WTC11 (cell line): ENCODE results near the gene TMEM258. TPM values are rescaled to one million over a fixed set of nuclear protein-coding genes. Genes with fewer than 3 reads are reported as not detected.
A peak's percentile ranks its signal among the peaks of the same experiment; 100 is the strongest.

Experiments
- ATAC-seq: fragments of 200-7000 bp; cut with Tn5 transposase; 2 replicates; pipeline ENCODE4 v1.10.0; 2021; ENCODE audit warnings: mild to moderate bottlenecking, moderate library complexity
- CTCF ChIA-PET: fragments of 300-600 bp; sonication (Branson Sonifier 250); formaldehyde crosslinking; loops from one replicate; lab custom pipeline; 2021; ENCODE audit warnings: antibody characterized with exemption; lab: Charles Lee
- POLR2A ChIA-PET: fragments of 350-600 bp; sonication (Branson Sonifier 250); formaldehyde crosslinking; loops from one replicate; lab custom pipeline; 2021; ENCODE audit warnings: antibody characterized with exemption; lab: Charles Lee
- DNase-seq: peaks from one replicate; pipeline ENCODE4 v3.0.0; 2021; ENCODE audit warnings: low spot score
- H3K27ac Mint-ChIP-seq: 2 replicates; pipeline ENCODE4 v1.8.0; 2021; ENCODE audit warnings: mixed read lengths
- H3K27me3 Mint-ChIP-seq: 2 replicates; pipeline ENCODE4 v1.8.0; 2021; ENCODE audit warnings: low read depth, mild to moderate bottlenecking, moderate library complexity, mixed read lengths
- H3K36me3 Mint-ChIP-seq: 2 replicates; pipeline ENCODE4 v1.8.0; 2021; ENCODE audit warnings: mixed read lengths
- H3K4me1 Mint-ChIP-seq: 2 replicates; pipeline ENCODE4 v1.8.0; 2022; ENCODE audit warnings: mixed read lengths
- H3K4me3 Mint-ChIP-seq: 2 replicates; pipeline ENCODE4 v1.8.0; 2021; ENCODE audit warnings: mild to moderate bottlenecking, moderate library complexity, mixed read lengths
- H3K9me3 Mint-ChIP-seq: 2 replicates; pipeline ENCODE4 v1.8.0; 2021; ENCODE audit warnings: mixed read lengths
- ATF1 ChIP-seq: sonication (generic); formaldehyde crosslinking; IDR thresholded peaks from 2 replicates; pipeline ENCODE4 v1.8.1; 2023; ENCODE audit warnings: mild to moderate bottlenecking, moderate library complexity, missing genetic modification reagents
- ESRRA ChIP-seq: sonication (generic); formaldehyde crosslinking; IDR thresholded peaks from 2 replicates; pipeline ENCODE4 v1.8.1; 2022; ENCODE audit warnings: mild to moderate bottlenecking, missing genetic modification reagents, borderline replicate concordance
- GTF2I ChIP-seq: fragments of 250-450 bp; sonication (Bioruptor Pico); conservative IDR thresholded peaks from 2 replicates; pipeline ENCODE4 v1.4.0; 2021; ENCODE audit warnings: mild to moderate bottlenecking
- NFATC4 ChIP-seq: fragments of 250-450 bp; sonication (Bioruptor Pico); IDR thresholded peaks from 2 replicates; pipeline ENCODE4 v1.9.0; 2021; ENCODE audit warnings: mild to moderate bottlenecking
- NR3C1 ChIP-seq: sonication (generic); formaldehyde crosslinking; conservative IDR thresholded peaks from 2 replicates; pipeline ENCODE4 v1.8.1; 2023; ENCODE audit warnings: low read depth, mild to moderate bottlenecking, missing genetic modification reagents
- OVOL2 ChIP-seq: fragments of 250-450 bp; sonication (Bioruptor Pico); IDR thresholded peaks from 2 replicates; pipeline ENCODE4 v1.9.0; 2021; ENCODE audit warnings: mild to moderate bottlenecking, borderline replicate concordance
- PRRX2 ChIP-seq: fragments of 250-450 bp; sonication (Bioruptor Pico); IDR thresholded peaks from 2 replicates; pipeline ENCODE4 v1.8.0; 2021; ENCODE audit warnings: mild to moderate bottlenecking
- SMAD3 ChIP-seq: sonication (generic); formaldehyde crosslinking; IDR thresholded peaks from 2 replicates; pipeline ENCODE4 v1.8.0; 2022; ENCODE audit warnings: missing genetic modification reagents, mild to moderate bottlenecking, borderline replicate concordance
- ZNF138 ChIP-seq: sonication (generic); formaldehyde crosslinking; conservative IDR thresholded peaks from 2 replicates; pipeline ENCODE4 v1.8.1; 2022; ENCODE audit warnings: mild to moderate bottlenecking, moderate library complexity, missing genetic modification reagents
- ZNF532 ChIP-seq: fragments of 250-450 bp; sonication (Bioruptor Pico); IDR thresholded peaks from 2 replicates; pipeline ENCODE4 v1.9.0; 2021; ENCODE audit warnings: mild to moderate bottlenecking, borderline replicate concordance
- total RNA-seq: library from RNA; stranded (reverse); gene quantifications from 3 replicates; pipeline ENCODE4 v1.2.3, GENCODE V29; 2021
- TF ChIP-seq, protein P1 (sequence below): fragments of 250-450 bp; sonication (Bioruptor Pico); IDR thresholded peaks from 2 replicates; pipeline ENCODE4 v1.9.0; 2021; ENCODE audit warnings: mild to moderate bottlenecking
- TF ChIP-seq, protein P2 (sequence below): sonication (generic); formaldehyde crosslinking; IDR thresholded peaks from 2 replicates; pipeline ENCODE4 v1.8.1; 2023; ENCODE audit warnings: mild to moderate bottlenecking, missing genetic modification reagents, moderate library complexity
- TF ChIP-seq, protein P3 (sequence below): fragments of 250-450 bp; sonication (Bioruptor Pico); IDR thresholded peaks from 2 replicates; pipeline ENCODE4 v1.9.0; 2021; ENCODE audit warnings: mild to moderate bottlenecking

Gene TMEM258
- total RNA-seq, 1 experiment from 2014 or later, result 175 TPM

DNA sequence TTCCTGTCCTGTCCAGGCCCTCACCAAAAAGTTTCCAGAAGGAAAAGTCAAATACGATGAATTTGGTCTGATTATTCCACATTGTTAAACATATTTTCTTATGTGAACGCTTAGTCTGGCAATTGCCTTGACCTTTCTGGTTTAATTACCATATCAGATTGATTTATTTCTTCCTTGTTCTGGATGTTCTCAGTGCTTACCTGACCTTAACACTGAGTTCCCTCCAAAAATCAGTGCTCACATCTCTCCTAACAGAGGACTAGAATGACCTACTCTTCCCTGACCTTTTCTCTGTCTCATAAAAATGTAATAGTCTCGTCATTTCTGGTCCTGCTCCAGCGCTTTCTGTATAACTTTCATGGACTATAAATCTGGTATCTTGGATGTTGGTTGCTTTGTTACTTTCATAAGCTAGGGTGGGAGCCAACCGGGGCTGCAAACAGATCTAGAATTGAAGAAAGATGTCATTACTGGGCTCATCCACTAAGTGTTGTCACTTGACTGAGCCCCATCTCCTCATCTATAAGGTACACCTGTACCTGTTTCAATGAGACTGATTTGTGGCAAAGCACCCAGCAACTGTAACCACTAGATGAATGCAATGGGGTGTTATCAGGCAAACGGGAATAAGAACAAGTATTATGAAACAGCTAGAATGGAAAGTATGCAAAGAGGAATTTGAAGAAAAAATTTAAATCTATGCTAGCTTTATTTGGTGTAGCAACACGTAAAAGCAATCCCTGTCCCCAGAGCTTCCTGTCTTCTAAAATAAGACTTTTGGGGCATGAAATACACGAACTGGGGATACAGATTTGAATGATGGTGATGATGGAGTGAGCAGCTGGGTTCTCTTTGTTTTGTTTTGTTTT, 38.1 kb upstream of the TMEM258 start:
- Mint-ChIP-seq H3K27ac (peak overlapping the region; percentile 88), H3K4me1 (peaks cover 71% of the 10 kb centered on the region)

More for the DNA sequence above, 38.1 kb upstream of the TMEM258 start:
- DNase-seq (no peak), ATAC-seq (no peak)
- Mint-ChIP-seq H3K9me3 (no peaks in the 10 kb centered on the region), H3K27me3 (no peaks in the 10 kb centered on the region), H3K4me3 (peak overlapping the region; percentile 85), H3K36me3 (no peaks in the 10 kb centered on the region; the same call in 1 of the 2 replicates)
- CTCF ChIA-PET, result interaction anchor here (1.2 to 4.7 kb wide), 6 partner anchors 12 to 117 kb away, joined by 3 to 40 read pairs (median 8); partner anchors contain the start of gene FADS1
- TF ChIP-seq ZNF138 (CRISPR knock-in tag), result no peak
- TF ChIP-seq, protein P1, sequence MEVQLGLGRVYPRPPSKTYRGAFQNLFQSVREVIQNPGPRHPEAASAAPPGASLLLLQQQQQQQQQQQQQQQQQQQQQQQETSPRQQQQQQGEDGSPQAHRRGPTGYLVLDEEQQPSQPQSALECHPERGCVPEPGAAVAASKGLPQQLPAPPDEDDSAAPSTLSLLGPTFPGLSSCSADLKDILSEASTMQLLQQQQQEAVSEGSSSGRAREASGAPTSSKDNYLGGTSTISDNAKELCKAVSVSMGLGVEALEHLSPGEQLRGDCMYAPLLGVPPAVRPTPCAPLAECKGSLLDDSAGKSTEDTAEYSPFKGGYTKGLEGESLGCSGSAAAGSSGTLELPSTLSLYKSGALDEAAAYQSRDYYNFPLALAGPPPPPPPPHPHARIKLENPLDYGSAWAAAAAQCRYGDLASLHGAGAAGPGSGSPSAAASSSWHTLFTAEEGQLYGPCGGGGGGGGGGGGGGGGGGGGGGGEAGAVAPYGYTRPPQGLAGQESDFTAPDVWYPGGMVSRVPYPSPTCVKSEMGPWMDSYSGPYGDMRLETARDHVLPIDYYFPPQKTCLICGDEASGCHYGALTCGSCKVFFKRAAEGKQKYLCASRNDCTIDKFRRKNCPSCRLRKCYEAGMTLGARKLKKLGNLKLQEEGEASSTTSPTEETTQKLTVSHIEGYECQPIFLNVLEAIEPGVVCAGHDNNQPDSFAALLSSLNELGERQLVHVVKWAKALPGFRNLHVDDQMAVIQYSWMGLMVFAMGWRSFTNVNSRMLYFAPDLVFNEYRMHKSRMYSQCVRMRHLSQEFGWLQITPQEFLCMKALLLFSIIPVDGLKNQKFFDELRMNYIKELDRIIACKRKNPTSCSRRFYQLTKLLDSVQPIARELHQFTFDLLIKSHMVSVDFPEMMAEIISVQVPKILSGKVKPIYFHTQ, result no peak
- TF ChIP-seq ATF1, result no peak
- TF ChIP-seq, protein P2, sequence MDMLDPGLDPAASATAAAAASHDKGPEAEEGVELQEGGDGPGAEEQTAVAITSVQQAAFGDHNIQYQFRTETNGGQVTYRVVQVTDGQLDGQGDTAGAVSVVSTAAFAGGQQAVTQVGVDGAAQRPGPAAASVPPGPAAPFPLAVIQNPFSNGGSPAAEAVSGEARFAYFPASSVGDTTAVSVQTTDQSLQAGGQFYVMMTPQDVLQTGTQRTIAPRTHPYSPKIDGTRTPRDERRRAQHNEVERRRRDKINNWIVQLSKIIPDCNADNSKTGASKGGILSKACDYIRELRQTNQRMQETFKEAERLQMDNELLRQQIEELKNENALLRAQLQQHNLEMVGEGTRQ (CRISPR knock-in tag), result no peak
- no peak for TF ChIP-seq SMAD3 (CRISPR knock-in tag)
- TF ChIP-seq OVOL2, result no peak
- TF ChIP-seq GTF2I (CRISPR knock-in tag), result no peak
- no peak for TF ChIP-seq ESRRA (CRISPR knock-in tag)
- no peak for TF ChIP-seq NFATC4
- TF ChIP-seq, protein P3, sequence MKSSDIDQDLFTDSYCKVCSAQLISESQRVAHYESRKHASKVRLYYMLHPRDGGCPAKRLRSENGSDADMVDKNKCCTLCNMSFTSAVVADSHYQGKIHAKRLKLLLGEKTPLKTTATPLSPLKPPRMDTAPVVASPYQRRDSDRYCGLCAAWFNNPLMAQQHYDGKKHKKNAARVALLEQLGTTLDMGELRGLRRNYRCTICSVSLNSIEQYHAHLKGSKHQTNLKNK (CRISPR knock-in tag), result no peak
- no peak for TF ChIP-seq ZNF532 (CRISPR knock-in tag)
- no peak for TF ChIP-seq NR3C1 (CRISPR knock-in tag)
- TF ChIP-seq PRRX2 (CRISPR knock-in tag), result no peak
- POLR2A ChIA-PET, result interaction anchor here (0.9 to 6.5 kb wide), 3 partner anchors 15 to 125 kb away, joined by 3 to 66 read pairs (median 5); partner anchors contain the start of genes FADS1, FEN1 and TMEM258
